Measurements from ENCODE around the gene FHAD1.

Gene FHAD1

GRCh38 chr1:15380601-15381508, 133.8 kb downstream of the FHAD1 start:
- no peak for TF ChIP-seq CTCF (conservative IDR thresholded peaks at IDR 0.05; ENCODE audit: low read depth, low read length)
- H3K4me3 ChIP-seq (ENCODE audit: low read length): no peak overlapping the region
- DNase-seq (ENCODE audit: low read depth): no peak

- H3K4me3 ChIP-seq (ENCODE audit: low read length): no peak overlapping the region
- no peak for DNase-seq (ENCODE audit: low read depth)
- TF ChIP-seq CTCF (conservative IDR thresholded peaks at IDR 0.05; ENCODE audit: low read depth, low read length): no peak
These were observed 134.8 kb downstream of the FHAD1 start for GRCh38 chr1:15381805-15382204.

- TF ChIP-seq CTCF (conservative IDR thresholded peaks at IDR 0.05; ENCODE audit: low read depth, low read length): no peak
- no peak for DNase-seq (ENCODE audit: low read depth)
- no peak overlapping the region for H3K4me3 ChIP-seq (ENCODE audit: low read length)
These were observed 135.8 kb downstream of the FHAD1 start for GRCh38 chr1:15382601-15383518.

GRCh38 chr1:15383810-15384209, 136.8 kb downstream of the FHAD1 start:
- H3K4me3 ChIP-seq (ENCODE audit: low read length): no peak overlapping the region
- no peak for TF ChIP-seq CTCF (conservative IDR thresholded peaks at IDR 0.05; ENCODE audit: low read depth, low read length)
- DNase-seq (ENCODE audit: low read depth): no peak

GRCh38 chr1:15384301-15384901, 137.4 kb downstream of the FHAD1 start:
- DNase-seq (ENCODE audit: low read depth): no peak
- H3K4me3 ChIP-seq (ENCODE audit: low read length): no peak overlapping the region
- TF ChIP-seq CTCF (conservative IDR thresholded peaks at IDR 0.05; ENCODE audit: low read depth, low read length): no peak

- no peak overlapping the region for H3K4me3 ChIP-seq (ENCODE audit: low read length)
- no peak for DNase-seq (ENCODE audit: low read depth)
These were observed 138.4 kb downstream of the FHAD1 start for GRCh38 chr1:15385420-15385819.

More at GRCh38 chr1:15385420-15385819, 138.4 kb downstream of the FHAD1 start:
- no peak for TF ChIP-seq CTCF (conservative IDR thresholded peaks at IDR 0.05; ENCODE audit: low read depth, low read length)
